GM19025 (cell line): ENCODE results near the gene CKAP2L.
"Not testable (repeated sequence)": the region's sequence is repeated elsewhere in the genome, so short reads cannot be mapped to it uniquely, and the experiment has no call there.

Experiments used
- ATAC-seq: cut with Tn5 transposase; IDR thresholded peaks from one replicate; pipeline ENCODE4 v1.9.1; 2021; ENCODE audit warnings: mild to moderate bottlenecking, low read depth, moderate library complexity; ENCODE audit not compliant: unreplicated experiment

Gene CKAP2L

GRCh38 chr2:112728378-112729175 is 35.8 kb downstream of the CKAP2L start:
- ATAC-seq, result no peak

GRCh38 chr2:112728029-112728362 is 36.4 kb downstream of the CKAP2L start:
- no peak for ATAC-seq

- ATAC-seq, result no peak
Observed at GRCh38 chr2:112727276-112728028, 37.0 kb downstream of the CKAP2L start.

GRCh38 chr2:112726487-112727190 is 37.8 kb downstream of the CKAP2L start:
- peak; percentile 78 for ATAC-seq

- ATAC-seq, result peak; percentile 34
Observed at GRCh38 chr2:112725545-112726457, 38.6 kb downstream of the CKAP2L start.

GRCh38 chr2:112724591-112725525 is 39.6 kb downstream of the CKAP2L start:
- no peak for ATAC-seq

- no peak for ATAC-seq
Observed at GRCh38 chr2:112723995-112724394, 40.4 kb downstream of the CKAP2L start.

GRCh38 chr2:112723547-112723940 is 40.9 kb downstream of the CKAP2L start:
- ATAC-seq, result no peak

GRCh38 chr2:112722816-112723546 is 41.4 kb downstream of the CKAP2L start:
- no peak for ATAC-seq

- ATAC-seq, result no peak
Observed at GRCh38 chr2:112721819-112722522, 42.4 kb downstream of the CKAP2L start.

- no peak for ATAC-seq
Observed at GRCh38 chr2:112720785-112721184, 43.6 kb downstream of the CKAP2L start, which contains the start of gene NT5DC4. TSS of gene NT5DC4 (plus strand) at chr2:112721020. CDS start at chr2:112721080, 60 bp downstream.

GRCh38 chr2:112718863-112719370 is 45.5 kb downstream of the CKAP2L start:
- ATAC-seq, result no peak

- ATAC-seq, result not testable (repeated sequence)
Observed at GRCh38 chr2:112716826-112717352, 47.5 kb downstream of the CKAP2L start.

- not testable (repeated sequence) for ATAC-seq
Observed at GRCh38 chr2:112716094-112716493, 48.3 kb downstream of the CKAP2L start.

- no peak for ATAC-seq
Observed at GRCh38 chr2:112714836-112715631, 49.4 kb downstream of the CKAP2L start.

GRCh38 chr2:112714331-112714730 is 50.1 kb downstream of the CKAP2L start:
- no peak for ATAC-seq
